ENCODE results near the gene SYNGR3.
"Not testable (repeated sequence)": the region's sequence is repeated elsewhere in the genome, so short reads cannot be mapped to it uniquely, and the experiment has no call there.

Gene SYNGR3

GRCh38 chr16:1959269-1960039 lies 30.3 kb upstream of the SYNGR3 start, which contains the start of gene NDUFB10:
Gene NDUFB10, plus strand, starts transcription at chr16:1959538. Its CDS starts 87 bp downstream, at chr16:1959625.
- peak; percentile 94 for DNase-seq (ENCODE audit: low spot score)

GRCh38 chr16:1960665-1961630 lies 28.8 kb upstream of the SYNGR3 start:
- peak; percentile 64 for DNase-seq (ENCODE audit: low spot score)

DNA sequence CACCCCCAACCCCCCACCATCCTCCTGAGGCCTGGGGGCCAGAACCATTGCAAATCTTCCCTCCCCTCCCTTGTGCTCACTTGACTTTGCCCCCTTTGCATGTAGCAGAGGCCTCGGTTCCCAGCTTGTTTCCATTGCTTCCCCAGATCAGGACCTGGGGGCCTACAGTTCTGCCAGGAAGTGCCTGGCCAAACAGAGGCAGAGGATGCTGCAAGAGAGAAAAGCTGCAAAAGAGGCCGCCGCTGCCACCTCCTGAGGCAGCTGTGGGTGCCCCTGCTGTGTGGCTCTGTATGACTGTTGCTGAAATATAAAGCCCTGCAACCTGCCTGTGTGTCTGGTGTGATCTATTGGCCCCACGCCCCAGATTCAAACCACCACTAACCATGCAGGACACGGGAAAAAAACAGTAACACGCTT lies 28.1 kb upstream of the SYNGR3 start:
- DNase-seq (ENCODE audit: low spot score) = peak; percentile 54

GRCh38 chr16:1962161-1963153 lies 27.3 kb upstream of the SYNGR3 start:
- not testable (repeated sequence) for DNase-seq (ENCODE audit: low spot score)

GRCh38 chr16:1963806-1964505 lies 25.8 kb upstream of the SYNGR3 start:
- DNase-seq (ENCODE audit: low spot score) = peak; percentile 46

- DNase-seq (ENCODE audit: low spot score) = peak; percentile 99
These were observed 25.0 kb upstream of the SYNGR3 start, which contains the start of gene RPS2 for GRCh38 chr16:1964506-1965395. Gene RPS2, minus strand, starts transcription at chr16:1964826. Its CDS starts 201 bp downstream, at chr16:1964625.

DNA sequence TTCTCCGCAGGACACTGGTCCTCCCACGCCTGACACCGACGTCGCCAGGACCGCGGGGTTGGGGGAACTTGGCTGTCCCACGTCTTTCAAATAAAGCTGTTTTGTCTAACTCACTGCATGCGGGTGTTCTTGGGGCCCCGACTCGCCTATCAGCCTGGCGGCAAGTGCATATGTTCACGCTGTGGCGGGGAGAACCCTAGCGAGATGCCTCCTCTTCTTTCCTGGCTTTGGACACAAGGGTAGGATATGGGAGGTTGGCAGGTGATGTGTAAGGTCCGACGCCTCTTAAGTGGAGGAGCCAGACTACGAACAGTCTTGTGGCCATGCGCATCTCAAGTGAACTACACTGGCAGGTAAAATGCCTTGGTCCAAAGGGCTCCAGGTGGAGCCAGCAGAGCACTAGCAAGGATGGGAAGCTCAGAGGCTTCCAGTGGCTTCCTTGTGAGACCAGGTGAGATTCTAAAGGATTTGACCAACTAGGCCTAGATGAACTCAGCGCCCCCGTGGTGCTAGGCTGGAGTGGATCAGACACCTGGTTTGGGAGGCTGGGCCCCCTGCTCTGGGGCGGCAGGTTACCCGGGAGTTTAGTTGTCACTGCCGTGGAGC lies 24.3 kb upstream of the SYNGR3 start:
- no peak for DNase-seq (ENCODE audit: low spot score)

DNA sequence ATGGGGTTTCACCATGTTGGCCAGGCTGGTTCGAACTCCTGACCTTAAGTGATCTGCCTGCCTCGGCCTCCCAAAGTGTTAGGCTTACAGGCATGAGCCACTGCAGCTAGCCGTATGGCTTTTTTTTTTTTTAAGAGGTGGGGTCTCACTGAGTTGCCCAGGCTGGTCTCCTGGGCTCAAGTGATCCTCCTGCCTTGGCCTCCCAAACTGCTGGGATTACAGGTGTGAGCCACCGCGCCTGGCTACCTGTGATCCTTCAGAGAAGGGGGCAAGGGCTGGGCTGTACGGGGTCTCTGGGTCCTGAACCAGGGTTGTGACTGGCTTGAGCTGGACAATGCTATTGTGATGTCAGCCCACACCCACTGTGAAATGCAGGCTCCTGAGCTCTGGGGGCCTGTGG lies 23.3 kb upstream of the SYNGR3 start, which contains the start of gene RNF151:
TSS of gene RNF151 (plus strand) at position 397 of the 400 bp plus-strand sequence. CDS start 26 bp downstream, outside the sequence.
- no peak for DNase-seq (ENCODE audit: low spot score)

GRCh38 chr16:1968146-1968953 lies 21.4 kb upstream of the SYNGR3 start:
- DNase-seq (ENCODE audit: low spot score) = no peak

- DNase-seq (ENCODE audit: low spot score) = peak; percentile 97
These were observed 17.8 kb upstream of the SYNGR3 start, which contains the start of gene TBL3 for GRCh38 chr16:1971796-1972489. Gene TBL3, plus strand, starts transcription at chr16:1972053. Its CDS starts 112 bp downstream, at chr16:1972165.

GRCh38 chr16:1972490-1972877 lies 17.3 kb upstream of the SYNGR3 start:
- no peak for DNase-seq (ENCODE audit: low spot score)

- DNase-seq (ENCODE audit: low spot score) = no peak
These were observed 16.2 kb upstream of the SYNGR3 start for GRCh38 chr16:1973461-1974156.

DNA sequence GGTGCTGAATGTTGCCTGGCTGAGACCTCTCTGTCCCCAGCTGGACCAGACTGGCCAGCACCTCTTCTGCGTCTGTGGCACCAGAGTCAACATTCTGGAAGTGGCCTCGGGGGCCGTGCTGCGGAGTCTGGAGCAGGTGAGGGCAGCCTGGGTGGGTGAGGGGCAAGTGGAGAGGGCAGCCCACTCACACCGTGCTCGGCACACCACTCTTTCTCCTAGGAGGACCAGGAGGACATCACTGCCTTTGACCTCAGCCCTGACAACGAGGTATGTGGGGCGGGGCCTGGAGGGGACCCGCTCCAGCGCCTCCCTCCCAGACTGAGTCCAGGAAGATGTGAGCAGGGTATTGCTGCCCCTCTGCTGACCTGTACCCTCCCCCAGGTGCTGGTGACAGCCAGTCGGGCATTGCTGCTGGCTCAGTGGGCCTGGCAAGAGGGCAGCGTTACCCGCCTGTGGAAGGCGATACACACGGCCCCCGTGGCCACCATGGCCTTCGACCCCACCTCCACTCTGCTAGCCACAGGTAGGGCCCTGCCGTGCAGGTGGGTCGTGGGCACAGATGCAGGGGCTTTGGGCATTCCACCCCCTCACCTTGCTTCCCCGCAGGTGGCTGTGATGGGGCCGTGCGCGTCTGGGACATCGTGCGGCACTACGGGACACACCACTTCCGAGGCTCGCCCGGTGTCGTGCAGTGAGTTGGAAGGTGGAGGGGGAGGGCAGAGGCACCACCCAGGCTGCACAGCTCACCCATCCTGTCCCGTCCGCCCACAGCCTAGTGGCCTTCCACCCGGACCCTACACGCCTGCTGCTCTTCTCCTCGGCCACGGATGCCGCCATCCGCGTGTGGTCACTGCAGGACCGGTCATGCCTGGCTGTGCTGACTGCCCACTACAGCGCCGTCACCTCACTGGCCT lies 15.4 kb upstream of the SYNGR3 start:
- DNase-seq (ENCODE audit: low spot score) = no peak

GRCh38 chr16:1975432-1976215 lies 14.1 kb upstream of the SYNGR3 start:
- DNase-seq (ENCODE audit: low spot score) = no peak

DNA sequence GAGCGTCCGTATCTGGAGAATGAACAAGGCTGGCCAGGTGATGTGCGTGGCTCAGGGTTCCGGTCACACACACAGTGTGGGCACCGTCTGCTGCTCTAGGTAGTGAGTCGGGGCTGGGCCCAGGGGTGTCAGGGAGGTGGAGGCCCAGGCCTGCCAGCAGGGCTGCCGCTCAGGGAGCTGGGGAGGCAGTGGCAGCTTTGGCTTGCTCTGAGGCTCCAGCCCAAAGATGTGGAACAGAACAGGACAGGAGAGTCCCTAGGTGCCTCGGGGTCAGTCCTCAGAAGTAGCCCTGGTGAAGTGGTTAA lies 13.6 kb upstream of the SYNGR3 start:
- no peak for DNase-seq (ENCODE audit: low spot score)
